Activated CD8-positive, alpha-beta memory T cell treated with anti-CD3 and anti-CD28 coated beads for 24 hours (primary cell): ENCODE data around the gene PXDN.
"Not testable (repeated sequence)": the region's sequence is repeated elsewhere in the genome, so short reads cannot be mapped to it uniquely, and the experiment has no call there.

ENCODE experiments used
- DNase-seq: peaks from one replicate; pipeline ENCODE4 v3.0.0-alpha.2; 2020

PXDN gene

DNA sequence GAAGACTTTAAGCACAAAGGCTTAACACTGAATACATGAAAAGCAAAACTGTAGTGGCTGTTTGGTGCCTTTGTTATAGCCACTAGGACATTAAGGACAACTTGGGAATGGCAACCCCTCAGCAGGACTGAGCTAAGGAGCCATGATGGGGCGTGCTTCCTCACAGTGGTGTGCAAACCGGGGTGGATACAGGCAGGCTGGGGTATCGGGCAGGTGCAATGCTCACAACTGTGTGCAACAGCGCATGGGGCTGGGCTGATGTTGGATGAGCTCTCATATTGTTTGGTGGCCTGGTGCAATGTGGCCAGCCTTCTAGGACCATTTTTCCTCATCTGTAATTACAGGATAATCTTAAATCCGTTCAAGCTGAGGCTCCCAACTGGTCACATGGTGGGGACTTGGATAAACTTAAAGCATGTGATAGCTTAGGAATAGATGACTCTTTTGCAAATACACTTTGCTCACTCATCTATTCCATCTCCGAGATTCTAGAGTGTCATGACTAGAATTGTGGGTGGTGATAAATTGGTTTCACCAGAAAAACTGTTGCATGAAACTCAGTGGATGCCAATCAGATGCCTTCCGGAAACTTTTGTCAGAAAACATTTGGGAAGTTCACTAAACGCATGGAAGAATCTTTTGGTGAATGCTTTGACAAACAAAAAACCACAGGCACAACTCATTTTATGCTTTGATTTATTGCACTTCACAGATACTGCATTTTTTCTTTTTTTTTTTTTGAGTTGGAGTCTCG, 116.5 kb downstream of the PXDN start:
- DNase-seq: no peak

GRCh38 chr2:1626271-1626681, 118.0 kb downstream of the PXDN start:
- no peak for DNase-seq

DNA sequence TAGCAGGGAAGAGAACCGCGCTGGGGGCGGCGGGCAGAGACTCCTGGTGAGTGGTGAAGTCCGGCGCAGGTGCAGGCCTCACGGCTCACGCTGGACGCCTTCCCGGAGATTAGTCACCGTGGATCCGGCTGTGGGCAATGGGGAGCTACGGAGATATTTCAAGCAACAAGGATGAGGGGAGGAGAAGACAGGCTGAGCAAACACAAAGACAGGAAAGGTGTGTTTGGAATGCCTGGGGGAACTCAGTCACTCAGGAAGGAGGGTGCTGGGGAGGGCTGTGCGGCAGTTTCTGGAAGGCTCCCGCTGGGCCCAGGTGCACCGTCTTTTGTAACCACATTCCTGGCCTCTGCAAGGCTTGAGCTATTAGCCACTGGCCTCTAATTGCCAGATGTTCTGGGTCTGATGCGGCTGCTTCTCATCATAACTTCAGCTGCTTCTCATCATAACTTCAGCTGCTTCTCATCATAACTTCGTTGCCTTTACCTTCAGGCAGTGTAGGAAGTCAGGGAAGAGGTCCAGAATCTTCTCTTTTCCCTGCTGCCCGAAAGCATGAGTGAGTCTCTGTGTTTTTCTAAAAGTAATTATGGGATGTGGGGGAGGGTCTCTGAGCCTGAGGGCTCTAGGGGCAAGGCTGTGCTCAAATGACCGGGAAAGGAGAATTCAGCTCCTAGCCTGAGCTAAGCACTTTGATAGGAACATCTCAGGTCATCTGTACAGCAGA, 118.9 kb downstream of the PXDN start:
- no peak for DNase-seq

GRCh38 chr2:1623906-1624445, 120.3 kb downstream of the PXDN start:
- no peak for DNase-seq

DNA sequence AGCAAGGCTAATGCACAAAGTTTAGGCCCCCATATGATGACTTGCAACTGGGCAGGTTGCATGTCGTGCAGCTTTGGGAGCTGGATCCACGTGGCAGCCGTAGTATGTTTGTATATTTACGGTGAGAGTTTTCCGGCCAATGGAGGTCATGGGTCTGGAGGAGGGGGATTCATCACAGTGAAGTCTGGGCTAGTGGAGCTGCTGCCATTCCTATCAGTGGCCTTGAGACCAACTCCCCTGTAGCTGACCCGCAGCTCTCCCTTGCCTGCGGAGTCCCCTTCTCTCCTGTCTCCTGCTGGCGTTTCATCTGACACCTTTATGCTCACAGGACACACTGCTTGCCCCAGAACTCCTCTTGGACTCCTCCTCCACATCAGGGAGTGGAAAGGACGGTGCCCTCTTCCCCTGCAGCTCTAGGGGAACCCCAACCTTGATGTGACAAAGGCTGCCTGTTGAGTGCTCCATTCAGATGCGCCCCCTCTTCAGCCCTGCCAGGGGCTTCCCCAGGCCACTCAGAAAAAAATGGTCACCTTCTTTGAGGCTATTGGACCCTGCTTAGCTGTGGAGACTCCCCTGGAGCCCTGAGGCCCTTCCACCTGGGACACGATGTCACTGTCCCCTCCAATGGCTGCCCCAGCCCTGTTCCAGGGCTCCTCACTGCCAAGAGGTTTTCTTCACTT, 121.7 kb downstream of the PXDN start:
- DNase-seq: no peak

DNA sequence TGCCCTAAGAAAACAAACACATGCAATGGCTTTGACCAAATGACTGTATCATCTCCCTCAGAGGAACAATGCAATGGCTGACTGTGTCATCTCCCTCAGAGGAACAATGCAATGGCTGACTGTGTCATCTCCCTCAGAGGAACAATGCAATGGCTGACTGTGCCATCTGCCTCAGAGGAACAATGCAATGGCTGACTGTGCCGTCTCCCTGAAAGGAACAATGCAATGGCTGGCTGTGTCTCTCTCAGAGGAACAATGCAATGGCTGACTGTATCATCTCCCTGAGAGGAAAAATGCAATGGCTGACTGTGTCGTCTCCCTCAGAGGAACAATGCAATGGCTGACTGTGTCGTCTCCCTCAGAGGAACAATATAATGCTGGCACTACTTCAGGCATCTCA, 122.3 kb downstream of the PXDN start:
- DNase-seq: not testable (repeated sequence)

DNA sequence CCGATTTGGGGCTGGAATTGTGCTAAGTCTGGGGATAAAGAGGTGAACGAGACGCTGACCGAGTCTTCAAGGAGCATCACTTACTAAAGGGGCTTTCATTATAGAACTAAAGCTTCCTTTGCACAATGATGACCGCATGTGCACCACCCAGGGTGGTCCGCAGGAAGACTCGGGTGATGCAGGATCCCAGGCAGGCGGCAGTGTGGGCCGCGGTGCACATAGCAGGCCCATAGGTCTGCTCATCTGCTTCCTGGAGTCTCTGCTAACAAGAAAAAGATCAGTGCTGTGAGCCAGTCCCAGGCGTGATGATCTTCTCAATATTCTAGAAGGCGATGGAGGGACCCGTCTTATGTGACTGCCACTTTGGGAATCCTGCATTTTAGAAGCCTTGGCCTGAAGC, 122.8 kb downstream of the PXDN start:
- no peak for DNase-seq

DNA sequence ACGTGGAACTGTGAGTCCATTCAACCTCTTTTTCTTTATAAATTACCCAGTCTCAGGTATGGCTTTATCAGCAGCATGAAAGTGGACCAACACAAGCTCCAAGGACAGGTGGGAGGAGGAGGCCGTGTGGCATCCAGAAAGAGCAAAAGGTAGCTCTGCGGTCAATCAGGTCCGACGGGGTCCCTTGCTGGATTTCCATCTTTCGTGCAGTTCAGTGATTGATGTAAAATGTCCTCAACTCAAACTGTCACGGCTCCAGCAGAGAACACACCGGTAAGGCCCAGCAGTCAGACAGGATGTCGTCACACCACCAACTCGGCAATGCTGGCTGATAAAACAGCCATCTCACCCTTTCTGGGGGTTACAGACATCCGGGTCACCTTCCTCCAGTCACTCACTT, 123.3 kb downstream of the PXDN start:
- DNase-seq: no peak

- no peak for DNase-seq
Measured at GRCh38 chr2:1620081-1620480, 124.2 kb downstream of the PXDN start.

DNA sequence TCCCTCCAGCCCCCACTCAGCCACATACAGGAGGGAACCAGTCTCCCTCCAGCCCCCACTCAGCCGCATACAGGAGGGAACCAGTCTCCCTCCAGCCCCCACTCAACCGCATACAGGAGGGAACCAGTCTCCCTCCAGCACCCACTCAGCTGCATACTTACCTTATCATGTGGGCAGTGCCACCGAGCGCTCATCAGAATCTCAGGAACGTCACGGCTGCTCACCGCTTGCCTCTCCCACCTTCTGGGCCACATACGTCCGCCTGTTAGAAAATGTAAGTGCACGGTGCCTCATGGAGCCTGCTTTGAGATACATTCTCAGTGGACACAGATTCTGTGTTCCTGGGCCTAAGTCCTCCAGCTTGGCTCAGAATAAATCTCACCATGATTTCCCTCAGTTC, 124.8 kb downstream of the PXDN start:
- DNase-seq: no peak

- DNase-seq: no peak
Measured at GRCh38 chr2:1618974-1619373, 125.3 kb downstream of the PXDN start.

GRCh38 chr2:1618191-1618961, 125.9 kb downstream of the PXDN start:
- no peak for DNase-seq

- no peak for DNase-seq
Measured at GRCh38 chr2:1617425-1618021, 126.8 kb downstream of the PXDN start.

DNA sequence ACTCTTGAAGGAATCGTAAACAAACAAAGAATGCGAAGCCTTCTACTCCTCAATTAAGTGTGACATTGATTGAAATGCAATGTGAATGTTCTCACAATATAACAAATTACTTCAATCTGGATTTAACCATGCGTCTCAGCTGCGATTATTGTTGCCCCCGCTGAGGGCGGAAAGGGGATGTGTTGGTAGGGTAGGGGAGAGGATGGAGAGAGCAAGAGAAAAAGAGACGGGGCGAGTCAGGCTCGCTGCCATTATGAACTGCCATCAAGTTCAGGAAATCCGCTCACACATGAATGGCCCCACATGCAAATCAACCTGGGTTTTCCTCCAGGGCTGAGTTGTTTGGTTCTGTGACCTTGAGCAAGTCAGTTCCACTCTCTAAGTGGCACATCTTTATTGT, 129.8 kb downstream of the PXDN start:
- DNase-seq: no peak

DNA sequence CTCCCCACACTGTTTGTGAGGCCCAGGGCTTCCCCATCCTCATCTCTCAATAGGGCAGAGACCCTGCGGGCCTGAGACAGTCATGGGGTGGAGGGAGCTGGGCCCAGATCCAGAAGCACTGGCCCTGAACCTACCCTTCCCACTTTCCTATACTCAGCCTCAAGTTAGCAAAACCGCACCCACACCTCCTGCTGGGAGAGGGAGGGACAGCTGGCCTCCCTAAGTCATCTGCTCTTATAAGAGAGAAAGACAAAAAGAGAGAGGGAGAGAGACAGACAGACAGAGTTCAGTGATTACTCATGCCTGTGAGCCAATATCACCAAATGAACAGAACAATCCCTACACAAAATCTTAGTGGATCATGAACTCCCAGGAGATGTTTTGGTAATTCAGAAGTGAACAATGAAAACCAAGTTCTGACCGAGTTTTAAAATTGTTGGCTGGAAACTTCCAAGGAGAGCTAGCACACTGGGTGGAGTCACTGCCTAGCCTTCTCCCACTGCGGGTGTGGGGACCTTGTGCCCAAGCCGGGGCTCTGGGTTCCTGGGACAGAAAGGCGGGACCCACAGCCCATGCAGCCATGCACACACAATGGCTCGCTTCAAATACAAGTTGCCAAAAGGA, 130.5 kb downstream of the PXDN start:
- no peak for DNase-seq

GRCh38 chr2:1613078-1613445, 131.3 kb downstream of the PXDN start:
- no peak for DNase-seq

GRCh38 chr2:1612391-1613077, 131.8 kb downstream of the PXDN start:
- no peak for DNase-seq

- no peak for DNase-seq
Measured at GRCh38 chr2:1611886-1612285, 132.4 kb downstream of the PXDN start.

DNA sequence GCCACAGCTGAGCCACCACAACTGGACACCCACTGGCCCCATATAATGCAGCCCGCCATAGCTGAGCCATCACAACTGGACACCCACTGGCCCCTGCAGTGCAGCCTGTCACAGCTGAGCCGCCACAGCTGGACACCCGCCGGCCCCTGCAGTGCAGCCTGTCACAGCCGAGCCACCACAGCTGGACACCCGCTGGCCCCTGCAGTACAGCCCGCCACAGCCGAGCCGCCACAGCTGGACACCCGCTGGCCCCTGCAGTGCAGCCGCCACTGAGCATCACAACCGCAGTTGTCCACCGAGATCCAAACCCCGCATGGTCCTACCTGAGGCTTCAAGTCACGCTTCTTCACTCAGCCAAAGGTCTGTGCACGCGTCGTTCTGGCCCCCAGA, 134.2 kb downstream of the PXDN start:
- no peak for DNase-seq

DNA sequence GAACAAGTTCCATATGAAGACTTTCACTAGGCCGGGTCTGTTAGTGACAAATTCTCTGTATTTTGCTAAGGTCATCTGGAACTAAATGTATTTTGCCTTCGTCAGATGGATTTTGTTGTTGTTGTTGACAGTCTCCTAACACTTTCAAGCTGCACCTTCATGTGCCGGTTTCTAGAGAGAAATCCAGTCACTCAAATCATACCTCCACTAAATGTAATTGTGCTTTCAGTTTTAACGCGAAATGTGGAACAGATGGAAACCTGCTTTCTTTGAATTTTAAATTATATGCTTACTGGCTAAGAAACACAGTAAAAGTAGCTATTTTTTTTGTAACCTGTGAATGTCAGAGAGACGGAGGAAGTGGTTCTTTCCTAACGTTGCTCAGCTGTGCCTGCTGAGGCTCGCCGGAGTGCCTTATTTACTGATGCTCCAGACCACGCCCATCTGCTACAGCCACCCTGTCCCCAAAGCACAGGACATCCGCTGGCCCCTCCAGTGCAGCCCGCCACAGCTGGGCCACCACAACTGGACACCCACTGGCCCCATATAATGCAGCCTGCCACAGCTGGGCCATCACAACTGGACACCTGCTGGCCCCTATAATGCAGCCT, 134.7 kb downstream of the PXDN start:
- no peak for DNase-seq

DNA sequence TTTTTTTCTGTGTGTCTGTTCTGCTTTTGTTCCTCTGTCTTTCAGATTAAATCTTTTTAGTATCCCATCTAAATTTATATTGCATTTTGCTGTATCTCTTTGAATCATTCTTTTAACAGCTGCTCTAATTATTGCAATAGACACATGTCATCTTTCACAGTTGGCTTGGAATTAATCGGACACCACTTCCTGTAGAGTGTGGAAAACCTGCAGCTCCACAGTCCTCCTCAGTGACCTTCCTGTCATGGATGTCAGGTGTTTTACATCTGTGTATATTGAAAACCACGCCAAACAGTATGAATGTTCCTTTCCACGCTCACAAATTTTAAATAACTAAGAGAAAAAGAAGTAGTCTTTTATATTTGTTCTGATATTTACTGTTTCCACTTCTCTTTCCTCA, 135.3 kb downstream of the PXDN start:
- DNase-seq: no peak
